ENCODE measurements around the gene CAMKV. TPM values are rescaled to one million over a fixed set of nuclear protein-coding genes. Genes with fewer than 3 reads are reported as not detected.

CAMKV gene
- total RNA-seq, 2 donors from 2014 or later, result not detected

DNA sequence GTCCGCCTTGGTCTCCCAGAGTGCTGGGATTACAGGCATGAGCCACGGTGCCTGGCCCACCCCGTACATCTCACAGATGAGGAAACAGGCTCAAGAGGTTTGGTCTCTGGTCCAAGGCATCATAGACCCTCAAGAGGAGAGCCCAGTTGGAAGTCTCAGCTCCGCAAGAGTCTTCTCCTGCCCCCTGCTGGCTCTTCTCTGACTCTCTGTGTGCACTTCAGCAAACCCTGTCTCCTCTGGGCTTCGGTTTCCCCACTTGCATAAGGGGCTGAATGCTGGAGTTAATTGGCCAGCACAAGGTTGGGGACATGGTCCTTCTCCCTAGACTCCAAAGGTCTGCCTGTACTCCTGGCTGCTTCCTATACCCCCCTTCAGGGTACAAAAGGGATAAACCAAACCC, 30.1 kb upstream of the CAMKV start:
- H3K27ac ChIP-seq, result no peak overlapping the region
- no peaks in the 10 kb centered on the region for H3K36me3 ChIP-seq
- no peak overlapping the region for H3K4me3 ChIP-seq
- TF ChIP-seq, protein P1, sequence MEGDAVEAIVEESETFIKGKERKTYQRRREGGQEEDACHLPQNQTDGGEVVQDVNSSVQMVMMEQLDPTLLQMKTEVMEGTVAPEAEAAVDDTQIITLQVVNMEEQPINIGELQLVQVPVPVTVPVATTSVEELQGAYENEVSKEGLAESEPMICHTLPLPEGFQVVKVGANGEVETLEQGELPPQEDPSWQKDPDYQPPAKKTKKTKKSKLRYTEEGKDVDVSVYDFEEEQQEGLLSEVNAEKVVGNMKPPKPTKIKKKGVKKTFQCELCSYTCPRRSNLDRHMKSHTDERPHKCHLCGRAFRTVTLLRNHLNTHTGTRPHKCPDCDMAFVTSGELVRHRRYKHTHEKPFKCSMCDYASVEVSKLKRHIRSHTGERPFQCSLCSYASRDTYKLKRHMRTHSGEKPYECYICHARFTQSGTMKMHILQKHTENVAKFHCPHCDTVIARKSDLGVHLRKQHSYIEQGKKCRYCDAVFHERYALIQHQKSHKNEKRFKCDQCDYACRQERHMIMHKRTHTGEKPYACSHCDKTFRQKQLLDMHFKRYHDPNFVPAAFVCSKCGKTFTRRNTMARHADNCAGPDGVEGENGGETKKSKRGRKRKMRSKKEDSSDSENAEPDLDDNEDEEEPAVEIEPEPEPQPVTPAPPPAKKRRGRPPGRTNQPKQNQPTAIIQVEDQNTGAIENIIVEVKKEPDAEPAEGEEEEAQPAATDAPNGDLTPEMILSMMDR (IDR thresholded peaks at IDR 0.05), result peak in 1 of 2 donors; percentile 35
- H3K27me3 ChIP-seq, result no peaks in the 10 kb centered on the region
- peaks cover 0 to 34% of the 10 kb centered on the region in 2 donors for H3K4me1 ChIP-seq
- H3K9me3 ChIP-seq, result no peaks in the 10 kb centered on the region
- no peak for DNase-seq (ENCODE audit: low spot score)

DNA sequence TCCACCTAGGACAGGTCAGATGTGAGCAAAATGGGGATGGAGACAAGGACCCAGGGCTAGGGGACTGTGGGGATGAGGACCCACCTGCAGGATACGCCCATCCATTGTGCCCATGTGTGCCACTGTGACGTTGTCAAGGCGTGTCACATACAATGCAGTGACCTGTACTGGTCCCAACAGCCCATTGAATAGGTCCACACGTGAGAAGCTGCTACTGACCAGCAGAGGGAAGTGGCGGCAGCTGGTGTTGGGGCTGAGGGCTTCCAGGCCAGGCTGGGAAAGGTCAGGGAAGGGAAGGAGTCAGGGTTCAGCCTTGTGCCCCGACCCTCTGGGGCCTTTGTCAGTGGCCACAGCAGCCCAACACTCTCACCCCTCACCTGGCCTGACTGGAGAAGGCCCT, 29.3 kb upstream of the CAMKV start:
- TF ChIP-seq, protein P1 (IDR thresholded peaks at IDR 0.05), result no peak
- DNase-seq (ENCODE audit: low spot score), result no peak
- H3K9me3 ChIP-seq, result no peaks in the 10 kb centered on the region
- peaks cover 0 to 28% of the 10 kb centered on the region in 2 donors for H3K4me1 ChIP-seq
- H3K27ac ChIP-seq, result no peak overlapping the region
- no peaks in the 10 kb centered on the region for H3K27me3 ChIP-seq
- no peaks in the 10 kb centered on the region for H3K36me3 ChIP-seq
- H3K4me3 ChIP-seq, result no peak overlapping the region

DNA sequence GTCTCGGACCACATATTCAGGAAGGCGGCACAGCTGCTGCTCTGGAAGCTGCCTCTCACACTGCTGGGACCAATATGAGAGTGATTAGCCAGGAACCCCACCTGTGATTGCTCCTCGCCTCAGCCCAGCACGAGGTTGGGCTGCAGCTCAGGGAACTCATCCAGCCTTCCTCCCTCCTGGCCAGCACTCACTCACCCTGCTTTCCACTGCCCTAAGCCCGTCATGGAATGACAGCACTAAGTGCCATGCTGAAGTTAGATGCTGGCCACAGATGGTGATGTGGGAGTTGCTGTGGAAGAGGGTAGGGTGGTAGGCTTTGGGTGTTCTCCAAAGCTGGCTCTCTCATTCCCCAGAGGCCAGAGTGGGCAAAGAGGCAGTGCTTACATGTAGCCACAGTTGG, 26.6 kb upstream of the CAMKV start:
- H3K9me3 ChIP-seq, result no peaks in the 10 kb centered on the region
- DNase-seq (ENCODE audit: low spot score), result no peak
- H3K27ac ChIP-seq, result no peak overlapping the region
- no peak overlapping the region for H3K4me3 ChIP-seq
- peaks cover 0 to 13% of the 10 kb centered on the region in 2 donors for H3K4me1 ChIP-seq
- TF ChIP-seq, protein P1 (IDR thresholded peaks at IDR 0.05), result no peak
- no peaks in the 10 kb centered on the region for H3K36me3 ChIP-seq
- H3K27me3 ChIP-seq, result no peaks in the 10 kb centered on the region

DNA sequence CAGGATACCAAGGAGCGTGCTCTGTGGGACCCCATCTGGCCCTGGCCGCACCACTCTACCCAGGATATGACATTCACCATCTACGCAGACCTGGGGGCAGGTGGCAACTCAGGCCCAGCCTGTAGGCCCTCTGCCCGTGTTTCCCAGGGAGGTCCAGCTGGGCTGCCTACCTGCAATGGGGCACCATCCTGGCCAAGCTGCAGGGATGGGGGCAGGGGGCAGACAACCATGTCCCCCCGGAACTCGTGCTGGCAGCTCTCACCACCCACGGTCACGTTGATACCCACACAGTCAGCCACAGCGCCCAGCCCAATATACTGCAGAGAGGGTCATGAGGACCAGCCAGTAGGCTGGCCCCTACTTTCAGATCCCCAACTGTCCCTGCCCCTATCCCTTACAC, 26.1 kb upstream of the CAMKV start:
- H3K4me1 ChIP-seq, result peaks cover 0 to 7% of the 10 kb centered on the region in 2 donors
- no peaks in the 10 kb centered on the region for H3K9me3 ChIP-seq
- H3K27ac ChIP-seq, result no peak overlapping the region
- TF ChIP-seq, protein P1 (IDR thresholded peaks at IDR 0.05), result no peak
- H3K4me3 ChIP-seq, result no peak overlapping the region
- H3K36me3 ChIP-seq, result no peaks in the 10 kb centered on the region
- DNase-seq (ENCODE audit: low spot score), result no peak
- no peaks in the 10 kb centered on the region for H3K27me3 ChIP-seq

DNA sequence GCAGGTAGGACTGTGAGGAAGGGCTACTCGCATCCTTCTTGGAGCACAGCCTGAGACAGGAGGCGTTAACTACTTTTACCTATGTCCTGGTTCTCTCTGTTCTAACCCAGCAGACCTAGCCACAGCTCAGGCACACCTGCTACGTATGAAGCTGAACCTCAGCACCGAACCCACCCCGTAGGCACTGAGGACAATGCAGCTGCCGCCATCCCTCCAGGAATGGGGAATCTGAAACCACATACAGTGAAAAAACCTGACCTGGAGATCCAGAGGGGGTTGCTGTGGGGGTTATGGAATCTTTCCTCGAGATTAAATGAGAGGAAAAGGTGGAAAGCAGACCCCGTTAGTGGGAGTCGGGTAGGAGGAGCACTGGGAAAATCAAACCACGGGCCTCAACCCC, 19.6 kb upstream of the CAMKV start:
- Histone ChIP-seq H3K27ac (no peak overlapping the region), H3K27me3 (no peaks in the 10 kb centered on the region), H3K4me1 (no peaks in the 10 kb centered on the region), H3K36me3 (no peaks in the 10 kb centered on the region), H3K9me3 (no peaks in the 10 kb centered on the region), H3K4me3 (no peak overlapping the region)
- no peak for DNase-seq (ENCODE audit: low spot score)
- TF ChIP-seq, protein P1 (IDR thresholded peaks at IDR 0.05), result no peak

DNA sequence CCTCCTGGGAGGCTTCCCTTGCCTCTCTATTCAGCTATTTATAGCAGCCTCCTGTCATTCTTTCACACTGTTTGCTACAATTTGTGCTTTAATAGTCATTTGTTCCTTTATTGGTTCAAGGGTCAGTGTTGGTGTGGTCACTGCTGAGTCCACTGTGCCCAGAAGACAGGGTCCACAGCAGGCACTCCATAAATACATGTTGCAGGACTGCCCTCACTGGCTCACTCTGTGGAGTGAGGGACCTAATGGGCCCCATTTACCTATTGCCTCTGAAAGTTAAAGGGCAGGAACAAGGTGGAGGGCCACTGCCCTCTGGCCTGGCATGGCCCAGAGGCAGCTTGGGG, 17.2 kb upstream of the CAMKV start:
- Histone ChIP-seq H3K9me3 (no peaks in the 10 kb centered on the region), H3K36me3 (no peaks in the 10 kb centered on the region), H3K27me3 (no peaks in the 10 kb centered on the region), H3K4me3 (no peak overlapping the region), H3K27ac (no peak overlapping the region), H3K4me1 (peaks cover 0 to 11% of the 10 kb centered on the region in 2 donors)
- TF ChIP-seq, protein P1 (IDR thresholded peaks at IDR 0.05), result no peak
- DNase-seq (ENCODE audit: low spot score), result no peak
